GM21515 (cell line): Measurements from ENCODE around the gene ACCSL.

Experiments used
- ATAC-seq: cut with Tn5 transposase; IDR thresholded peaks from one replicate; pipeline ENCODE4 v1.9.1; 2021; ENCODE audit not compliant: unreplicated experiment

Gene ACCSL

DNA sequence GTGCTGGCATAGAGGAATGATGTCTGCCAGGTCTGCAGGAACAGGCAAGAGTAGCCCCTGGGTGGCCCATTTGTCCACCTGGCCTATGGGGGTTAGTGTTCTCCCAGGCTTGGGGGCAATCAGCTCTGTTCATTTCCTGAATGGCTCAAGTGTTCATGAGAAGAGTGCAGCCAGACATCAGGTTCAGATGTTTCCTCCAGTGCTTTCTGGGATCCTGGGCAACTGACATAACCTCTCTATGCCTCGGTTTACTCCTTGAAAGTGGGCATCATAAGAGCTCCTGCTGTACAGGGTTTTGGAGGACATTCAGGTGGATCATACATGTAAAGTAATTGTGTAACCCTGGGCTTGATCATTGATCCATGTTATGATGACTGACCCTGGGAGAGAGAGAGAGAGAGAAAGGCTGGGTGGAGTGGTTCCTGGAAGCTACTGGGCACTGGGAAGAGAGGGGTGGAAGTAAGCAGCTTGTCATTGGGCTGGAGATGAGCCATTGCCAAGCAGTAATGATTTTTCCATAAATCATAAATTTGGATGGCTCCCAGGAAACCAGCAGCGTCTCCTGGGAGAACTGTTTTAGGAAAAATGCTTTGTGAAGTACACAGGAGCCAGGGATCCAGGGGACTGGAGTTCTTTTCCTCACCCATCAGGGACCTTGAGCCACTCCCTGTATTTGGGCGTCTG is 30.2 kb upstream of the ACCSL start:
- no peak for ATAC-seq

DNA sequence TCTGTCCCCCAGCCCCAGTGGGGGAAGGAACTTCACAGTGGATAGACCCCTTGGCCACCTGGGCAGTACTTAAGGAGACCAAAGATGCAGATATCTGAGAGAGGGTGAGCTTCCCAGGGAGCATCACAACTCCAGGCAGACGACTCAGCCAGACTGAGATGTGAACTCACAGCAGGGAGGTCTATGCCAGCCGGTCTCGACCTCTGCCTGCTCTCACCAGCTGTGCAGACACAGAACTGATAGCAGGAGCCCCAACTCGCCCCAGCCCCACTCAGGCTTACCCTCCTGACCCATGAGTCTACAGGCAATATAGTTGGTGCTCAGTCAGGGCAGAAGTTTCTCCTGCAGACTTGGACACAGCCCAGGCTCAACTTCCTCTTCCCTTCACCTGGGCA is 29.7 kb upstream of the ACCSL start:
- no peak for ATAC-seq

DNA sequence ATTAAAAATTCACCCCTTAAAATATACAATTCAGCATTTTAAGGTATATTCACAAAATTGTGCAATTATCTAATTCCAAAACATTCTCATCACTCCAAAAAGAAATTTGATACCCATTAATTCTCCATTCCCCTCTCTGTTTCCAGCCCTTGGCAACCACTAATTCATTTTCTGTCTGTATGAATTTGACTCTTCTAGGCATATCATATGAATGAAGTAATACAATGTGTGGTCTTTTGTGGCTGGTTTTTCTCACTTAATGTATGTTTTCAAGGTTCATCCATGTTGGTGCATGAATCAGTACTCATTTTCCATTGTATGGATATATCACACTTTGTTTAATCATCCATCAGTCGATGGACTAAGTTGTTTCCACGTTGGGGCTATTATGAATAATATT is 29.0 kb upstream of the ACCSL start:
- ATAC-seq, result no peak

DNA sequence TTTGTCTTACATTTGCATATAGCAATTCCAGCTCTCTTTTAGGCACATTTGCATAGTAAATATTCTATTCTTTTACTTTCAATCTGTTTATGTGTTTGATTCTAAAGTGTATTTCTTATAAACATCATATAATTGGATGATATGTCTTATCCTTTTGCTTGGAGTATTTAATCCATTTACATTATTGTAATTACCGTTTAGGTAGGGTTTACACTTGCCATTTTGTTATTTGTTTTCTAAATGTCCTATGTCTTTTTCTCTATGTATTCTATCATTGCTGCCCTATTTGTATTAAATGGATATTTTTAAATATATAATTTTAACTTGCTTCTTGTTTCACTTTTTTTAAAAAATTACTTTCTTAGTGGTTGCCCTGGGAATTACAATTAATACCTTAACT is 22.8 kb upstream of the ACCSL start:
- ATAC-seq, result no peak

DNA sequence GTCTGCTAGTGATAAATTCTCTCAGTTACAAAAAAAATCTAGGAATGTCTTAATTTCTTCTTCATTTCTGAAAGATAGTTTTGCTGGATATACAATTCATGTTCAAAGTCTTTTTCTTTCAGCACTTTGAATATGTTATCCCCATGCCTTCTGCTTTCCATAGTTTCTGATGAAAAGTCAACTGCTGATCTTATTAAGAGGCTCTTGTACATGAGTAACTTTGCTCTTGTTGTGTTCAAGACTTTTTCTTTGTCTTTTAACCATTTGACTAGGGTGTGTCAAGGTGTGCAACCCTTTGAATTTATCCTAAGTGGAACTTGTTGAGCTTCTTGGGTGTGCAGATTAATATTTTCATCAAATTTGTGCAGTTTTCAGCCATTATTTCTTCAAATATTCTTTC is 22.1 kb upstream of the ACCSL start:
- ATAC-seq, result no peak

DNA sequence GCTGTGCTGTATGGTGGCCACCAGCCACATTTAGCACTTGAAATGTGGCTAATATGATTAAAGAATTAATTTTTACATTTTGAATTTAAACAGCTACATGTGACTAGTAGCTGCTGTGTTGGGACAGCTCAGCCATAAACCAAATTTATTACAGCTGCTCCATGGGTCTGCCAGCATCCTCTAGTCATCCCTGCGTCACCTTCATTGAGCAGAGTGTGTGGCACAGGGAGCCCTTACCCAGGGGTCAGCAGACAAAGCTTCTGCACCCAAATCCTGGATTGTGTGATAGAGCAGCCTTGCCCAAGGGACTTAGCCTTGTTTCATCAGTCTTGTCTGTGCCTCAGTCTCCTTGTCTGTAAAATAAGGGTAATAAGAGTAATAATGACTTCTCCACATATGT is 19.4 kb upstream of the ACCSL start:
- no peak for ATAC-seq

DNA sequence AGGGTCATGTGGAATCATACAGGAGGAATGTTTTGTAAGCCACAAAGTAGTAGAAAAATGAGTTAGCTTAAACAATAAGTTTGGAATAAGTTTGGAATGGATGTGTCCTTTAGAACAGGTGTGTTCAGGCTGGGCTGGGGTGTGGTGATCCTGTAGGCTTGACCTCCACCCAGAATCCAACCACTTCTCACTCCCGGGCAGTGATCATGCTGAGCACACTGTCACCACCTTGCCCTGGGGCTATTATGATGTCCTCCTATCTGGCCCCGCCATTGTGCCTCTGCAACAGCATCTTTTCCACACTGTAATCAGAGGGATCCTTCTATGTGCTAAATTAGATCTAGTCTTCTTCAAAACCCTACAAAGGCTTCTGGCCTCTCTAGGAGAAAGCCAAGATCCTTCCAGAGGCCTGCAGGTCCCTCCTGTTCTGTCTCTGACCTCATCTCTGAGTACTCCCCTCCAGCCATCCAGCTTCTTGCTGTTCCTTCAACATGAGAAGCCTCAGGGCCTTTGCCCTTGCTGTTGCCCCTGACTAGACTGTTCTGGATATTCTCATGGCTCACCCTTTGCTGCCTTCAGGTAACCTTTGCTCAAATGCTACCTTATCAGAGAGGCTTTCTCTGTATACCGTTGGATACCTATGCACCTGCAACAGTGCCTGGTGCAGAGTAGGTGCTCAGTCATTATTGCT is 18.8 kb upstream of the ACCSL start:
- ATAC-seq, result no peak

DNA sequence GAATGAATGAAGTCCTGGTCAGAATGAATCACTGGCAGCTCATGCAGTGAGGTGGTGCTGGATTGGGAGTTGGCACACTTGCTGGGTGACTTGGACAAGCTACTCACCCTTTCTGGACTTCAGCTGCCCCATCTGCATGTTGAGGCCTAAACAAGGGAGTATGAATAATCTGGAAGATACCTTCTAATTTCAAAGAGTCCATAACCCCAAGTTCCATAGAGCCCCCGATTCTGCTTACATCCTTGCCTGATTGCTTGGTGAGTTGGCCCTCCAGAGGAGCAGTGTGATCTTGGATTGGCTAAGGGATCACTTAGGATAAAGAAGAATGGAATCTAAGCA is 18.3 kb upstream of the ACCSL start:
- no peak for ATAC-seq

DNA sequence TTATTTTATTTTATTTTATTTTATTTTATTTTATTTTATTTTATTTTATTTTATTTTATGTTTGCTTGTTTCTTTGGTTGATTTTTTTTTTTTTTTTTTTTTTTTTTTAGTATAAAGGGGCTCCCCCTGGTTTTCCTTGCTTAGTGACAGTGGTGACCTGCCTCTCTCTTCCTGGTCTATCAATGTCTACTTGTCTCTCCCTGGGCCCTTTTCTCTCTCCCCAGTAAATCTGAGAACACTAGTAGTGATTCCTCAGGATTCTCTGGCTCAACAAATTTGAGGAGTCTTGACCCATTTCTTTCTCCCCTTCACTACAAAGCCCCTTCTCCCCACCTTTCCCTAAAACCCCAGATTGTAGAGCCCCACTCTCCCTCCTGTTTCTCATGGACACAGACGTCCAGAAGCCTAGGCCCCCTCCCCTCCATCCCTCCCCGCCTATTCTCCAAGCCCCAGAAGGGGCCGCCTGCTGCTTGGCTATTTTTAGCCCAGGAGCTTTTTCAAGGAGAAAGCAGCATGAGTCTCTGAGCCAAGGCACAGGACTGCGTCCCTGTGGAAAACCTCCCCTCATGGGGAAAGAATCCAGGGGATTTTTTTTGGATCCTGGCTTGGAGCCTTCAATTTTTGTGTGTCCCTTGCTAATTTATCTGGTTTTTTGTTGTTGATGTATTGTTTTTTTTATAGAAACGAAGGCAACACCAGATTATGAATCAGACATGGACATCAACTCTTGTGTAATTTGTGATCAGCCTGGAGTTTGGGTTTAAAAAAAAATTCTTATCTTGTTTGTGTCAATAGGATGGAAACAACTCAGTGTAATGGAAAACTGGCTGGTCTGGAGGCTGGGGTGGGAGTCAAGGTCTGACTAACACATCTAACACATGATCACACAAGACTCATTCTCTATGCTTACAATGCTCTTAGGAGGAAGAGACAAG is 17.5 kb upstream of the ACCSL start:
- ATAC-seq, result no peak

DNA sequence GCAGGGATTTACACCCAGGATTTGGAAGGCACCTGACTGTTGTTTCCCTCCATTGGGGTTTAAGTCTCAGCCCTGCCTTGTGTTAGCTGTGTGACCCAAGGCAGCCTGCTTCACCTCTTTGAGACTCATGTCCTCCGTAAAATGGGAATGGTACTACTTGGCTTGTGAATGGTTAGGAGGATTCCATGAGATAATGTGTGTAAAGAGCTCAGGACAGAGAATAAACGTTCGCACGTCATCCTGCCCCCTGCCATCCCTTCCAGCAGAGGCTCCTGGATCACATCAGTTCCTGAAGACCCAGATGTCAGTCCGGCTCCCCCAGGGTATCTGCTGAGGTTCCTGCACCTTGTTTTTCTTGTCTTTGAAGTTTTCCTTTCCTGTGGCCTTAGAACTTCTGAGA is 16.8 kb upstream of the ACCSL start:
- ATAC-seq, result no peak

DNA sequence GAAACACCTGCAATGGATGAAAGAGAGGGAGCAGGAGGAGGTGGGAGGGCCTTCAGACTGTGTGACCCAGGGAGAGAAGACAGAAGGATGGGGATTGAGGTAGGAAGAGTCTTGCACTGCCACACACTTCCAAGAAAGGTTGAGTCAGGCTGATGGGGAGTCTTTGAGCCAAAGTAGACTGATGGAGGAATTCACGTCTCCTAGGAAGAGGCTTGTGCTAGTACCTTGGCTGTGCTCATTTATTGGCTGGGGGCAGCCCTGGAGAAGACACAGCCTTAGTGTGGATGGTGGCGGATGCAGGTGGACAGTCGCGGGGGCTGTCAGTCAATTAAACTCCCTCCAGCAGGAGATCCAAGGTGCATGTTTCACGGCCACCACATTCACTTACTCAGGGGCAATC is 16.2 kb upstream of the ACCSL start:
- no peak for ATAC-seq

DNA sequence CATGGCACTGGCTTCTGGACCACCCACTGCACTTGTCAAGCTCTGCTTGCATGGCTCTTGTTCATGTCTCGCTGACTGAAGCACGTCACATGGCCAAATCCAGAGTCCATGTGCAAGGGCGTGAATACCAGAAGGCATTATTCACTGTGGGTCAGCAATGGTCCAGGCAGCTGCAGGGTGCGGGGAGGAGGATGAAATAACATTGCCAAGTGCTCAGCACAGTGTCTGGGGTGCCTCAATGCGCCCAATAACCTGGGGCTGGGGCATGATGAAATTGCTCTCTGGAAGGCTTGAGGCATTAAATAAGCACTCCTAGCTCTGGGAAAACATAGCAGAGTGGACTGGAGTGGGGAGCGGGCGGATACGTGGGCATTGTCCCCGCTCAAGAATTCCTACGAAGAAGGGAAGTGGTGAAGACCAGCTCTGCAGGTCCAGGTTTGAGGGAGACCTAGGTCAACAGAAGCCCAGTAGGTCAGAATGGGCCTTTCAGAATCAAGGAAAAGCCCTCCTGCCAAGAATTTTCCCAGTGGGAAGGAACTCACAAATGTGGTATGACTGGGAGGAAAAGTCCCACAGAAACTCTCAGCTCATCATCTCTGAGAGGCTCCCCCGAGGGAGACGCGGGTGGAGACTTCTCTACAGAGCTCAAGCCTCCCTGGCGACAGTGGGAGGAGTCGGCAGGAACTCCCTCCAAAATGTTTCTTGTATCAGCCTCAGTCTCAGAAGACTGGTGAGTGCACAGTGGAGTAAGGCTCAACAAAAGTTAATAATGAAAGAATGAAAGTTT is 15.3 kb upstream of the ACCSL start:
- no peak for ATAC-seq

DNA sequence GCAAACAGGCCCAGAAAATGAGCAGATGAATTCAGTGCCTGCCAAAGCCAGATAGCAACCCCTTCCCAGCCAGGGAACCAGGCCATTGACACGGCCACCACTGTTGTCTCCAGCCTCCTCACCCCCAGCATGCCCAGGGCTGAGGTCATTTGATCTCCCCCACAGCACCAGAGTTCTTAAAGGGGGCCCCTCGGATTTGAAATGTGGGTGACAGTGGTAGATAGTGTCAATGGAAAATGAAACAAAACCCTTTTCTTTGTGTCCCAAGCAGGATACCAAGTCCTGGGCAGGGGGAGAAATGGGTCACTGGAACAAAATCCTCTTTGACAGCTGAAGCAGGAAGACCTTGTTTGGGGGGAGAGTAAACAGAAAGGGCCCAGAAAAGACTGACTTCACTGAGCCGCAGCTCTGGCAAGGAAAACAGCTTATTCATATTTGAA is 14.3 kb upstream of the ACCSL start:
- ATAC-seq, result no peak

DNA sequence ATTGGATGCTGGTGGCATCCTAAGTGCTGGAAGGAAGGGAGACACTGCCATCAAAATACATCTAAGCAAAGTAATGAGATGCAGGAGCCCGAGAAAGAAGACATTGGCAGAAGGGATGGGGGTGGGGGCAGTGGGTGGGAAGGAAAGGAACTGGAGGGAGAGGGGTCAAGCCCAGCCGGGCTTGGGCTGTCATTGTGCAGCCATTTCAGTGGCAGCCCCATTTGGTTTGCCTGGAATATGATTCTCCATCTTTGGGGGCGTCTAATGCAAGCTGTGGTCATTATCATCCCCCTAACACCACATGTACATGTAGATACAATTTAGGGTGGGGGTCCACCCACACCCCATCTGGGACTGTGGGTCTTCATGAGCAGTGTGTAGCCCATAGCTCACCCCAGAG is 13.9 kb upstream of the ACCSL start:
- ATAC-seq, result no peak

DNA sequence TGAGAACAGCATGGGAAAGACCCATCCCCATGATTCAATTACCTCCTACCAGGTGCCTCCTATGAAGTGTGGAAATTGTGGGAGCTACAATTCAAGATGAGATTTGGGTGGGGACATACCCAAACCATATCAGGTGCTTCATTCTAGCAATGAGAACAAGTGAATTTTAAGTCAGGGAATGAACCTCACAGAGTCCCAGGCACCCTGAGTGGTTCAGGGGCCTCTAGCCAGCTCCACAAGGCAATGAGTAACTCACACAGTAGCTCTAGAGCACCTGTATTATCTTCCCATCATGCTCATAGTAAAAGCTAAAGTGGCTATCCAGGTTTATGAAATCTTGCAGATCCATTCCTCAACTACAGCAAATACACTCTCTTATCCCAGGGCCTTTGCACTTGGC is 13.1 kb upstream of the ACCSL start:
- no peak for ATAC-seq

DNA sequence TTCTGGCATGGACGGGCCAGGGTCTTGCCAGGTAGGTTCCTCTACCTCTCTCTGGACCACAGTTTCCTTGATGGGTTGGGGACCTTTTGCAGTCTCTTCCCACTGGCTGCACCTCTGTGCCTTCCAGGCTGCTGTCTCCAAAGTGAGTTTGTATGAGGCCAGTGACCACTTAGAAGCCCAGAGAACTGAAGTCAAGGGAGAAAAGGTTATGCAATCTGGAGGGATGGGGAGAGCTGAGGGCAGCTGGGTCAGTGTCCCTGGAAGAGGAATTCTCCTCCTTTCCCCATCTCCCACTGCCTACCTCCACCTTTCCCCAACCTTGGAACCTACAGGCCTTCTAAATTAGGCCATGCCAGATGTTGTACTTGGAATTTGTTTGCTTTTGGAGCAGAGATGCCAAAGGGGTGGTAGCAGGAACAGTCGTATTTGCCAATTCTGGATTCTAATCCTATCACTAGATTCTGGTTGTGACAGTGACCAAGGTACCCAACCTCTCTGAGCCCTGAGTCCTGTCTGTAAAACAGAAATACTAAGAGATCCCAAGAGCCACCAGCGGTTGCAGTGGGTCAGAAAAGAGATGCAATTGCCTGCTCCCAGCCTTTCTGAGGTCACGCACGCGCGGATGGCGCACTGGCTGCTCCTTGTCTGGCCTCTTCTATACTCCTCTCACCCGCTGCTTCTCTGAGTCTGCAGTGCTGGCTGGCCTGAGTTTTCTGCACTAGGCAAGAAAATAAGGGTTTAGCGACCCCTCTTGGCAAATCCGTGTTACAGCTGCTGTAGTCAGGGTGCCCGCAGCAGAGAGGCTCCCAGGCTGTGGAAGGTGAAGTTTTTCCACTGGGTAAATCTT is 10.7 kb upstream of the ACCSL start:
- ATAC-seq, result no peak

DNA sequence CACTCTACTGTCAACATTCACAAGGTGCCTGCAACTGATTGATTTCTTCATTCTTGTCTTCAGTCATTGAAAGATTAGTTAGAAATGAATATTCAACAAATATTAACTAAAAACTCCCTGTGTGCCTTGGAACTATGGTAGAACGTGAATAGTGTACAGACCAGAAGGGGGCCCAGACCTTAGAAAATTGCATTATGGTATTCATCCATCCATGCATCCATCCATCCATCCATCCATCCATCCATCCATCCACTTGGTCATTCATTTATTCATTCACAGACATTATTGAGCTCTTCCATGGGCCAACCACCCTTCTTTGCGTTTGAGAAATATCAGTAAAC is 10.2 kb upstream of the ACCSL start:
- ATAC-seq, result no peak

DNA sequence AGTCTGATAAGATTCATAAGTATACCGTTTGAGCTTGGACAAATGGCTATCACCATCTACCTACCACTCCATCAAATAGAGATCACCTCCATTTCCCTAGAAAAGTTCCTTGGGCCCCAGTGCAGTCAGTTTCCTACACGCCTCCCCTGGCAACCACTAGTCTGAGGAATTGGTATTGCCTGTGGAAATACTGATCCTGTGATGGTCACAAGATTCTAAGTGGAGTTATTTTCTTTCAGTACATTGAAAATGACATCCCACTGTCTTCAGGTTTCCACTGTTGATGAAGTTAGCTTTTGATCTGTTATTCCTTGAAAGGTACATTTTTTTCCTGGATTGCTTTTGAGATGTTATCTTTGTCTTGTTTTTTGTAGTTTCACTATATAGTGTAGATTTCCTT is 4.6 kb upstream of the ACCSL start:
- no peak for ATAC-seq

DNA sequence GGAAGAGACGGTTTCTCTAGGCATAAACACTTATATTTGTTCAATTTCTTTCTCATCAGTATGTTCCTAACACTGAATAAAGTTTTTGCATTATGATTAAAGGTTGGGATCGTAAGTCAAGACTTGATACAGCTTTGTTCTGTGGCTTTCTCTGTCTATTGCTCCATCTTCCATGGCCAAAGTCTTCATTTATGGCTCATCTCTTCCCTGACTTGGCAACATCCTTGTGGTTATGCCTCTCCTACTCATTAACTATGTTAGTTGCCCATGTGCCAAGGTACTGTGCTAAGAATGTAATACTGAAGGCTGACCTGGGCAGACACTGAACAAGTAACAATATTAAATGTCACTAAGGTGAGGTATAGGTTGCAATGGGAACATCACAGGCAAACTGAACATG is 1.6 kb upstream of the ACCSL start:
- ATAC-seq, result no peak

DNA sequence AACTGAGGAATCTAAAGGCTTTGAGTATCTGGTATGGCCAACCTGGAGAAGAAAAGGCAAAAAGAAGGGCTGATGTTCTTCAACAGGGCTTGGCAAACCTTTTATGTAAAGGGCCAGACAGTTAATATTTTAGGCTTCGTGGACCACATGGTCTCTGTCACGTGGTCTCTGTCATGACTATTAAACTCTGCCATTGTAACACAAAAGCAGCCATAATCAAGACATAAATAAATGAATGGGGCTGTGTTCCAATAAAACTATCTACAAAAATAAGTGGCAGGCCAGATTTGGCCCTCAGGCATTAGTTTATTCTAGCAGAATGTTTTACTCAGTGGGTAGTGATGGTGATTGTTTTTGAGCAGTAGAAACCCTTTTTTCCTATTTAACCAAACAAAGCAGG is 483 bp upstream of the ACCSL start:
- no peak for ATAC-seq
